Lower lobe of right lung (tissue), 2 donors: ENCODE measurements around the gene KBTBD8. TPM values are rescaled to one million over a fixed set of nuclear protein-coding genes. Genes with fewer than 3 reads are reported as not detected.

Experiments
- ATAC-seq, 2 donors: fragments of 200-7000 bp; cut with Tn5 transposase; one replicate each; pipeline ENCODE4 v1.9.1; 2020 to 2022; ENCODE audit warnings: mild to moderate bottlenecking in 2 of 2, moderate library complexity in 2 of 2
- DNase-seq: peaks from one replicate; pipeline ENCODE4 v3.0.0-alpha.2; 2020
- H3K27ac ChIP-seq: fragments of 200-600 bp; one replicate; pipeline ENCODE4 v1.8.0; 2022
- H3K27me3 ChIP-seq: fragments of 200-600 bp; one replicate; pipeline ENCODE4 v1.8.0; 2022; ENCODE audit warnings: low read depth
- H3K36me3 ChIP-seq: fragments of 200-600 bp; one replicate; pipeline ENCODE4 v1.8.0; 2022; ENCODE audit warnings: mild to moderate bottlenecking
- H3K4me1 ChIP-seq: fragments of 200-600 bp; one replicate; pipeline ENCODE4 v1.8.0; 2022
- H3K4me3 ChIP-seq: fragments of 200-600 bp; one replicate; pipeline ENCODE4 v1.8.0; 2022; ENCODE audit warnings: mild to moderate bottlenecking
- H3K9me3 ChIP-seq: fragments of 200-600 bp; one replicate; pipeline ENCODE4 v1.8.0; 2022
- intact Hi-C: fragments of 100-400 bp; cut with DNase I; formaldehyde crosslinking; loops from one replicate; pipeline ENCODE4 v1.11.0; 2022
- long read RNA-seq: library from polyadenylated mRNA; unstranded; transcript quantifications from one replicate; pipeline ENCODE4 v2.0.0, GENCODE V29; 2021
- total RNA-seq: library from RNA; stranded (reverse); fragmentation: NEBNext Ultra II Directional; extraction: Animal tissue kit (Norgen Biotek cat#: 25700); gene quantifications from one replicate; pipeline ENCODE4 v1.2.1, GENCODE V29; 2021
- TF ChIP-seq, protein P1 (sequence below): fragments of 200-600 bp; IDR thresholded peaks from one replicate; pipeline ENCODE4 v1.8.0; 2022; ENCODE audit warnings: antibody characterized with exemption, mild to moderate bottlenecking
- donor health status: DM: no; HTN: yes; CAD: no; lungs with severe emphysema.

KBTBD8 gene
- total RNA-seq = 5.8 TPM
- long read RNA-seq, full-length matches to known transcripts = 7 of 8 reads
- long read RNA-seq, partial matches to known transcripts = 0 of 8 reads
- long read RNA-seq, other reads (novel, unspliced or antisense) = 1 of 8 reads

GRCh38 chr3:66998113-66998903 is at the start of gene KBTBD8:
TSS of gene KBTBD8 (plus strand) at chr3:66998307. CDS start at chr3:66998356, 49 bp downstream.
- intact Hi-C loops = no loop called here
- peak; percentile 100 for ATAC-seq
- TF ChIP-seq, protein P1, sequence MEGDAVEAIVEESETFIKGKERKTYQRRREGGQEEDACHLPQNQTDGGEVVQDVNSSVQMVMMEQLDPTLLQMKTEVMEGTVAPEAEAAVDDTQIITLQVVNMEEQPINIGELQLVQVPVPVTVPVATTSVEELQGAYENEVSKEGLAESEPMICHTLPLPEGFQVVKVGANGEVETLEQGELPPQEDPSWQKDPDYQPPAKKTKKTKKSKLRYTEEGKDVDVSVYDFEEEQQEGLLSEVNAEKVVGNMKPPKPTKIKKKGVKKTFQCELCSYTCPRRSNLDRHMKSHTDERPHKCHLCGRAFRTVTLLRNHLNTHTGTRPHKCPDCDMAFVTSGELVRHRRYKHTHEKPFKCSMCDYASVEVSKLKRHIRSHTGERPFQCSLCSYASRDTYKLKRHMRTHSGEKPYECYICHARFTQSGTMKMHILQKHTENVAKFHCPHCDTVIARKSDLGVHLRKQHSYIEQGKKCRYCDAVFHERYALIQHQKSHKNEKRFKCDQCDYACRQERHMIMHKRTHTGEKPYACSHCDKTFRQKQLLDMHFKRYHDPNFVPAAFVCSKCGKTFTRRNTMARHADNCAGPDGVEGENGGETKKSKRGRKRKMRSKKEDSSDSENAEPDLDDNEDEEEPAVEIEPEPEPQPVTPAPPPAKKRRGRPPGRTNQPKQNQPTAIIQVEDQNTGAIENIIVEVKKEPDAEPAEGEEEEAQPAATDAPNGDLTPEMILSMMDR = no peak
- H3K27ac ChIP-seq = peak within 1 kb of the TSS; percentile 77
- peak; percentile 98 for DNase-seq
- no peaks in the 10 kb centered on the region for H3K27me3 ChIP-seq
- peak within 1 kb of the TSS; percentile 87 for H3K4me3 ChIP-seq
- peaks cover 18% of the 10 kb centered on the region for H3K4me1 ChIP-seq
- H3K36me3 ChIP-seq = no peaks in the 10 kb centered on the region
- H3K9me3 ChIP-seq = no peaks in the 10 kb centered on the region

- Histone ChIP-seq H3K27me3 (no peaks in the 10 kb centered on the region), H3K9me3 (no peaks in the 10 kb centered on the region), H3K27ac (no peak overlapping the region), H3K4me3 (no peak overlapping the region), H3K36me3 (no peaks in the 10 kb centered on the region), H3K4me1 (no peaks in the 10 kb centered on the region)
- no peak for DNase-seq
- TF ChIP-seq, protein P1 = no peak
- ATAC-seq = no peak
- intact Hi-C loops = no loop called here
Measured at GRCh38 chr3:66948838-66949237, 49.3 kb upstream of the KBTBD8 start.

GRCh38 chr3:66949898-66950297 is 48.2 kb upstream of the KBTBD8 start:
- Histone ChIP-seq H3K4me3 (no peak overlapping the region), H3K9me3 (no peaks in the 10 kb centered on the region), H3K27me3 (no peaks in the 10 kb centered on the region), H3K36me3 (no peaks in the 10 kb centered on the region), H3K27ac (no peak overlapping the region), H3K4me1 (no peaks in the 10 kb centered on the region)
- intact Hi-C loops = no loop called here
- TF ChIP-seq, protein P1 = no peak
- ATAC-seq = no peak
- DNase-seq = no peak

DNA sequence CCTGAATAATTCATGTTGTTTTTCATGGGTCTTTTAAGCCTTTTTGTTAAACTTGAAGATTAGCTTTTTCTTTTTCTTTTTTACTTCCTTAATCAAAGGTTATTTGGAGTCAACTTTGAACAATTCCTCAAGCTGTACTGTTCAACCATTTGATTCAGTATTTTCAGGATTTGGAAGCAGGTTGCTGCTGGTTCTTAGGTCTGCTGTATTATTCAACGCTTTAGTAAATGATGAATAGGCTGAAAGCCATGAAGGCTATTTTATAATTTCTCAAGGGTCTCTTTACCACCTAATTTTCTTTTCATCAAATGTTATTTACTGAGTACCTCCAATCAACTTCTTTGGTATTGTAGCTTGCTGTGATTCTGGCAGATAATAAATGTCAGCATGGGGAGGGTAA is 45.8 kb upstream of the KBTBD8 start:
- Histone ChIP-seq H3K9me3 (no peaks in the 10 kb centered on the region), H3K4me3 (no peak overlapping the region), H3K27me3 (no peaks in the 10 kb centered on the region), H3K4me1 (no peaks in the 10 kb centered on the region), H3K36me3 (no peaks in the 10 kb centered on the region), H3K27ac (no peak overlapping the region)
- ATAC-seq (no peak), DNase-seq (no peak)
- TF ChIP-seq, protein P1 = no peak
- intact Hi-C loops = no loop called here

- no peaks in the 10 kb centered on the region for H3K36me3 ChIP-seq
- no peak for ATAC-seq
- H3K4me3 ChIP-seq = no peak overlapping the region
- no peak overlapping the region for H3K27ac ChIP-seq
- H3K9me3 ChIP-seq = no peaks in the 10 kb centered on the region
- no peaks in the 10 kb centered on the region for H3K27me3 ChIP-seq
- H3K4me1 ChIP-seq = no peaks in the 10 kb centered on the region
- intact Hi-C loops = no loop called here
- TF ChIP-seq, protein P1 = no peak
- no peak for DNase-seq
Measured at GRCh38 chr3:66953934-66954445, 44.1 kb upstream of the KBTBD8 start.
